Subcutaneous abdominal adipose tissue (tissue), 5 donors: ENCODE data around the gene CPB2.

Source experiments
- H3K27ac ChIP-seq: one replicate; pipeline ENCODE4 v1.7.0; 2013; ENCODE audit warnings: low read depth, mild to moderate bottlenecking, inconsistent platforms, low read length, moderate library complexity
- H3K27me3 ChIP-seq, 5 donors: one replicate each; pipeline ENCODE4 v1.7.0; 2013; ENCODE audit warnings: low read length in 5 of 5, inconsistent platforms in 1 of 5; ENCODE audit not compliant: control insufficient read depth in 5 of 5, insufficient read depth in 4 of 5
- H3K36me3 ChIP-seq, 5 donors: one replicate each; pipeline ENCODE4 v1.7.0; 2013; ENCODE audit warnings: low read length in 5 of 5; ENCODE audit not compliant: control insufficient read depth in 5 of 5, insufficient read depth in 5 of 5
- H3K4me1 ChIP-seq, 5 donors: one replicate each; pipeline ENCODE4 v1.7.0; 2013; ENCODE audit warnings: low read length in 5 of 5, mild to moderate bottlenecking in 3 of 5, moderate library complexity in 1 of 5; ENCODE audit not compliant: control insufficient read depth in 5 of 5, insufficient read depth in 5 of 5
- H3K4me3 ChIP-seq, 5 donors: one replicate each; pipeline ENCODE4 v1.7.0; 2013; ENCODE audit warnings: low read length in 5 of 5, low read depth in 1 of 5
- H3K9ac ChIP-seq, 5 donors: one replicate each; pipeline ENCODE4 v1.7.0; 2013; ENCODE audit warnings: low read length in 5 of 5, mild to moderate bottlenecking in 4 of 5, moderate library complexity in 3 of 5
- H3K9me3 ChIP-seq, 5 donors: one replicate each; pipeline ENCODE4 v1.7.0; 2013; ENCODE audit warnings: low read length in 5 of 5; ENCODE audit not compliant: control insufficient read depth in 5 of 5
- donor health status: healthy.
- donor health status: healthy.
- donor health status: healthy.
- donor health status: healthy.
- donor health status: healthy.

Gene CPB2

GRCh38 chr13:46127358-46128023 is 22.7 kb upstream of the CPB2 start:
- no peak overlapping the region for H3K27ac ChIP-seq
- H3K9me3 ChIP-seq: no peaks in the 10 kb centered on the region
- no peak overlapping the region for H3K9ac ChIP-seq
- H3K27me3 ChIP-seq: no peaks in the 10 kb centered on the region
- H3K4me3 ChIP-seq: no peak overlapping the region
- H3K36me3 ChIP-seq: peaks cover 0 to 22% (median 0%) of the 10 kb centered on the region in 5 donors
- H3K4me1 ChIP-seq: peaks cover 0 to 11% (median 0%) of the 10 kb centered on the region in 5 donors

- Histone ChIP-seq H3K27ac (no peak overlapping the region), H3K4me1 (peaks cover 0 to 11% (median 0%) of the 10 kb centered on the region in 5 donors), H3K9ac (no peak overlapping the region), H3K36me3 (peaks cover 0 to 17% (median 0%) of the 10 kb centered on the region in 5 donors), H3K9me3 (no peaks in the 10 kb centered on the region), H3K27me3 (no peaks in the 10 kb centered on the region), H3K4me3 (no peak overlapping the region)
These were observed 21.9 kb upstream of the CPB2 start for GRCh38 chr13:46126552-46127357.

- H3K4me1 ChIP-seq: peaks cover 0 to 11% (median 0%) of the 10 kb centered on the region in 5 donors
- no peak overlapping the region for H3K9ac ChIP-seq
- no peak overlapping the region for H3K27ac ChIP-seq
- no peaks in the 10 kb centered on the region for H3K27me3 ChIP-seq
- H3K4me3 ChIP-seq: no peak overlapping the region
- peaks cover 0 to 17% (median 0%) of the 10 kb centered on the region in 5 donors for H3K36me3 ChIP-seq
- no peaks in the 10 kb centered on the region for H3K9me3 ChIP-seq
These were observed 21.2 kb upstream of the CPB2 start for GRCh38 chr13:46126056-46126455.

- peaks cover 0 to 11% (median 0%) of the 10 kb centered on the region in 5 donors for H3K4me1 ChIP-seq
- H3K9me3 ChIP-seq: no peaks in the 10 kb centered on the region
- H3K27me3 ChIP-seq: no peaks in the 10 kb centered on the region
- no peak overlapping the region for H3K9ac ChIP-seq
- no peak overlapping the region for H3K27ac ChIP-seq
- no peak overlapping the region for H3K4me3 ChIP-seq
- H3K36me3 ChIP-seq: peaks cover 0 to 16% (median 0%) of the 10 kb centered on the region in 5 donors
These were observed 20.4 kb upstream of the CPB2 start for GRCh38 chr13:46124967-46125933.

- peaks cover 0 to 11% (median 0%) of the 10 kb centered on the region in 5 donors for H3K4me1 ChIP-seq
- H3K27me3 ChIP-seq: no peaks in the 10 kb centered on the region
- H3K9me3 ChIP-seq: no peaks in the 10 kb centered on the region
- H3K27ac ChIP-seq: no peak overlapping the region
- peaks cover 0 to 9% (median 0%) of the 10 kb centered on the region in 5 donors for H3K36me3 ChIP-seq
- H3K9ac ChIP-seq: no peak overlapping the region
- no peak overlapping the region for H3K4me3 ChIP-seq
These were observed 19.7 kb upstream of the CPB2 start for GRCh38 chr13:46124531-46124966.

GRCh38 chr13:46122304-46122703 is 17.5 kb upstream of the CPB2 start:
- H3K4me1 ChIP-seq: peaks cover 0 to 11% (median 0%) of the 10 kb centered on the region in 5 donors
- H3K36me3 ChIP-seq: peaks cover 0 to 3% (median 0%) of the 10 kb centered on the region in 5 donors
- H3K27ac ChIP-seq: no peak overlapping the region
- H3K9ac ChIP-seq: no peak overlapping the region
- H3K9me3 ChIP-seq: no peaks in the 10 kb centered on the region
- H3K27me3 ChIP-seq: no peaks in the 10 kb centered on the region
- H3K4me3 ChIP-seq: no peak overlapping the region

- Histone ChIP-seq H3K9me3 (no peaks in the 10 kb centered on the region), H3K4me3 (no peak overlapping the region), H3K4me1 (peaks cover 0 to 11% (median 0%) of the 10 kb centered on the region in 5 donors), H3K9ac (no peak overlapping the region), H3K27ac (no peak overlapping the region), H3K36me3 (no peaks in the 10 kb centered on the region), H3K27me3 (no peaks in the 10 kb centered on the region)
These were observed 16.8 kb upstream of the CPB2 start for GRCh38 chr13:46121597-46122163.

GRCh38 chr13:46121033-46121432 is 16.2 kb upstream of the CPB2 start:
- H3K27me3 ChIP-seq: no peaks in the 10 kb centered on the region
- H3K4me3 ChIP-seq: no peak overlapping the region
- H3K36me3 ChIP-seq: no peaks in the 10 kb centered on the region
- no peak overlapping the region for H3K9ac ChIP-seq
- H3K4me1 ChIP-seq: peaks cover 0 to 11% (median 0%) of the 10 kb centered on the region in 5 donors
- H3K9me3 ChIP-seq: no peaks in the 10 kb centered on the region
- H3K27ac ChIP-seq: no peak overlapping the region

GRCh38 chr13:46119883-46120614 is 15.2 kb upstream of the CPB2 start:
- no peaks in the 10 kb centered on the region for H3K36me3 ChIP-seq
- H3K9ac ChIP-seq: no peak overlapping the region
- H3K27me3 ChIP-seq: no peaks in the 10 kb centered on the region
- no peak overlapping the region for H3K4me3 ChIP-seq
- H3K27ac ChIP-seq: no peak overlapping the region
- no peaks in the 10 kb centered on the region for H3K9me3 ChIP-seq
- peaks cover 0 to under 1% (median 0%) of the 10 kb centered on the region in 5 donors for H3K4me1 ChIP-seq
